ENCODE results near the gene SCYGR3.

DNA sequence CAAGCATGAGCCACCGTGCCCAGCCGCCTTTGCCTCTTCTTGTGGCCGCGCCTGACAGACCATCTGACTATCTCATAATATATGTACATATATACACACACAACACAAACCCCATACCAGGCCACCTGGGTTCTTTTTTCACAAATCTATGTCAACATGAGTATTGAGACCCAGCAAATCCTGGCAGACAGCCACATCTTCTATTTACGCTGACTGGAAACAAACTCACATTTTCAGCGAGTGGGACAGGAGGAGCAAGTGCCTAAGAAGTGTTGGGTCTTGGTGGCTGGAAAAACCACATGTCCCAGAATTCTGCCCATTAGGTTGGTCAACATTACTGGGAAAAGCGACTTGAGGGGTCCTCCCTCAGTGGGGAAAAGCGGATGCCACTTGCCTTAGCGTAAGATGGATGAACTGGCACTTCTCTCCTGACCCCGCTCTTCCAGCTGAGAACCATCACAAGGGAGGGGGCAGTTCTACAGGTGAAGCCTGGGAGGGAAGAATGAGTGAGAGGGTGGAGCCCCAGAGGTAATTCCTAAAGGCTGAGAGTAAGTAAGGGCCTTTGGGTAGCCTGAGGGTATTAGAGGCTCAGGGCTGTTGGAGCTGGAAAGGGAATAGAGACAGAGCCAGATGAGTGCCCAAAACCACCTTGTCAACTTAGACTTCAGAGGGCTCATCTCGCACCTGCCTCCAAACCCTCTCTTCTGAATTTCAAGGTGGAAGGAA is 1.9 kb downstream of the SCYGR3 start:
- TF ChIP-seq, protein P1, sequence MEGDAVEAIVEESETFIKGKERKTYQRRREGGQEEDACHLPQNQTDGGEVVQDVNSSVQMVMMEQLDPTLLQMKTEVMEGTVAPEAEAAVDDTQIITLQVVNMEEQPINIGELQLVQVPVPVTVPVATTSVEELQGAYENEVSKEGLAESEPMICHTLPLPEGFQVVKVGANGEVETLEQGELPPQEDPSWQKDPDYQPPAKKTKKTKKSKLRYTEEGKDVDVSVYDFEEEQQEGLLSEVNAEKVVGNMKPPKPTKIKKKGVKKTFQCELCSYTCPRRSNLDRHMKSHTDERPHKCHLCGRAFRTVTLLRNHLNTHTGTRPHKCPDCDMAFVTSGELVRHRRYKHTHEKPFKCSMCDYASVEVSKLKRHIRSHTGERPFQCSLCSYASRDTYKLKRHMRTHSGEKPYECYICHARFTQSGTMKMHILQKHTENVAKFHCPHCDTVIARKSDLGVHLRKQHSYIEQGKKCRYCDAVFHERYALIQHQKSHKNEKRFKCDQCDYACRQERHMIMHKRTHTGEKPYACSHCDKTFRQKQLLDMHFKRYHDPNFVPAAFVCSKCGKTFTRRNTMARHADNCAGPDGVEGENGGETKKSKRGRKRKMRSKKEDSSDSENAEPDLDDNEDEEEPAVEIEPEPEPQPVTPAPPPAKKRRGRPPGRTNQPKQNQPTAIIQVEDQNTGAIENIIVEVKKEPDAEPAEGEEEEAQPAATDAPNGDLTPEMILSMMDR (conservative IDR thresholded peaks at IDR 0.05; ENCODE audit: low read depth, low read length): no peak
- TF ChIP-seq EZH2 (IDR thresholded peaks at IDR 0.05; ENCODE audit: low read length, unreplicated experiment): no peak

Measured in PC-3 (cell line).